ENCODE measurements around the gene TPCN2. TPM values are rescaled to one million over a fixed set of nuclear protein-coding genes. Genes with fewer than 3 reads are reported as not detected.

TPCN2 gene
- total RNA-seq, 3 donors from 2014 or later (not counting 1 experiment from before 2014, with no cell fraction given), result 14.9 to 18.3 (median 18.2) TPM

GRCh38 chr11:69156673-69157155 is 108.0 kb downstream of the TPCN2 start:
- H3K27me3 ChIP-seq (ENCODE audit: control insufficient read depth, insufficient read depth, low read length), result peaks cover 2% of the 10 kb centered on the region

DNA sequence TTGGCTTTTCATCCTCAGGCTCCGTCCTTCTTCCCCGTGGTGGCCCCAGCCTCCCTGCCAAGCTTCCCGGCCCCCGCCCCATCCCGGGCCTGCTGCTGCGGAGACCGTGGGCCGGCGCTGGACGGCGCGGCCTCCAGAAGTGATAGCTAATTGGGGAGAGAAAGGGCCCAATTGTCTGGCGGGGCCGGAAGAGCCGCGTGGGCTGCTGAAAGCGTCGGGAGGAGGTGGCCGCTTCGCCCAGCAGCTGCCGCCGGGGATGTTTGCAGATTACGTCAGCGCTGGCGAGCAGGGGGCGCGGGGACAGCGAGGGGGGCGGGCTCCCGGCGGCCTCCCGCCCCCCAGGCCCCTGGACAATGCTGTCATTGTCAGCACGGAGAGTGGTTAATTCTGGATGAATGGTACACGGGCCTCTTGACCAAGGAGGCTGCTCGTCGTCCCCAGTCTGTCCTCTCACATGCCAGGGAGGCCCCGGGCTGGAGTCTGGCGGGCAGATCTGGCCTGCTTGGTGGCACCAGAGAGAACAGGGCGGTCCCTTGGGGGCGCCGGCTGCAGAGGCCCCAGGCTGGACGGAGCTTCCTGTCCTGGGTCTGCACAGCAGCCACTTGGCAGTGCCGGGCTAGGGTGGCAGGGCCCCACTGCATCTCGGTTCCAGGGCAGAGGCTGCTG is 108.6 kb downstream of the TPCN2 start:
- Histone ChIP-seq H3K9me3 (ENCODE audit: control insufficient read depth, insufficient read depth, low read length) (no peaks in the 10 kb centered on the region), H3K27me3 (ENCODE audit: control insufficient read depth, insufficient read depth, low read length) (peaks cover 2% of the 10 kb centered on the region), H3K4me1 (ENCODE audit: control insufficient read depth, insufficient read depth, low read length) (no peaks in the 10 kb centered on the region), H3K27ac (ENCODE audit: low read length) (no peak overlapping the region), H3K36me3 (ENCODE audit: control insufficient read depth, insufficient read depth, low read length) (no peaks in the 10 kb centered on the region), H3K4me3 (ENCODE audit: low read length) (no peak overlapping the region)
- Mint-ChIP-seq H3K27ac (no peak overlapping the region), H3K9me3 (no peaks in the 10 kb centered on the region), H3K4me1 (no peaks in the 10 kb centered on the region), H3K36me3 (no peaks in the 10 kb centered on the region), H3K27me3 (ENCODE audit: low read depth in 2 of 2) (peaks cover 0 to 4% of the 10 kb centered on the region in 2 donors), H3K4me3 (no peak overlapping the region)
- WGBS (ENCODE audit: insufficient coverage), result 45% methylated on average over 44 of the region's 44 CpGs
- ATAC-seq (no peak), DNase-seq (no peak)
- intact Hi-C loops (cut with micrococcal nuclease), result no loop called here
- TF ChIP-seq, protein P1, sequence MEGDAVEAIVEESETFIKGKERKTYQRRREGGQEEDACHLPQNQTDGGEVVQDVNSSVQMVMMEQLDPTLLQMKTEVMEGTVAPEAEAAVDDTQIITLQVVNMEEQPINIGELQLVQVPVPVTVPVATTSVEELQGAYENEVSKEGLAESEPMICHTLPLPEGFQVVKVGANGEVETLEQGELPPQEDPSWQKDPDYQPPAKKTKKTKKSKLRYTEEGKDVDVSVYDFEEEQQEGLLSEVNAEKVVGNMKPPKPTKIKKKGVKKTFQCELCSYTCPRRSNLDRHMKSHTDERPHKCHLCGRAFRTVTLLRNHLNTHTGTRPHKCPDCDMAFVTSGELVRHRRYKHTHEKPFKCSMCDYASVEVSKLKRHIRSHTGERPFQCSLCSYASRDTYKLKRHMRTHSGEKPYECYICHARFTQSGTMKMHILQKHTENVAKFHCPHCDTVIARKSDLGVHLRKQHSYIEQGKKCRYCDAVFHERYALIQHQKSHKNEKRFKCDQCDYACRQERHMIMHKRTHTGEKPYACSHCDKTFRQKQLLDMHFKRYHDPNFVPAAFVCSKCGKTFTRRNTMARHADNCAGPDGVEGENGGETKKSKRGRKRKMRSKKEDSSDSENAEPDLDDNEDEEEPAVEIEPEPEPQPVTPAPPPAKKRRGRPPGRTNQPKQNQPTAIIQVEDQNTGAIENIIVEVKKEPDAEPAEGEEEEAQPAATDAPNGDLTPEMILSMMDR (IDR thresholded peaks at IDR 0.05), result no peak

More at GRCh38 chr11:69156673-69157155, 108.0 kb downstream of the TPCN2 start:
- H3K27ac Mint-ChIP-seq, result no peak overlapping the region
- WGBS (ENCODE audit: insufficient coverage), result 92% methylated on average over 15 of the region's 15 CpGs
- H3K36me3 Mint-ChIP-seq, result no peaks in the 10 kb centered on the region
- no peaks in the 10 kb centered on the region for H3K9me3 Mint-ChIP-seq
- Histone ChIP-seq H3K27ac (ENCODE audit: low read length) (no peak overlapping the region), H3K4me1 (ENCODE audit: control insufficient read depth, insufficient read depth, low read length) (no peaks in the 10 kb centered on the region), H3K4me3 (ENCODE audit: low read length) (no peak overlapping the region), H3K9me3 (ENCODE audit: control insufficient read depth, insufficient read depth, low read length) (no peaks in the 10 kb centered on the region), H3K36me3 (ENCODE audit: control insufficient read depth, insufficient read depth, low read length) (no peaks in the 10 kb centered on the region)
- ATAC-seq, result no peak
- TF ChIP-seq, protein P1 (IDR thresholded peaks at IDR 0.05), result no peak
- H3K4me1 Mint-ChIP-seq, result no peaks in the 10 kb centered on the region
- no peak for DNase-seq
- intact Hi-C loops (cut with micrococcal nuclease), result no loop called here
- no peak overlapping the region for H3K4me3 Mint-ChIP-seq
- peaks cover 0 to 4% of the 10 kb centered on the region in 2 donors for H3K27me3 Mint-ChIP-seq (ENCODE audit: low read depth in 2 of 2)

DNA sequence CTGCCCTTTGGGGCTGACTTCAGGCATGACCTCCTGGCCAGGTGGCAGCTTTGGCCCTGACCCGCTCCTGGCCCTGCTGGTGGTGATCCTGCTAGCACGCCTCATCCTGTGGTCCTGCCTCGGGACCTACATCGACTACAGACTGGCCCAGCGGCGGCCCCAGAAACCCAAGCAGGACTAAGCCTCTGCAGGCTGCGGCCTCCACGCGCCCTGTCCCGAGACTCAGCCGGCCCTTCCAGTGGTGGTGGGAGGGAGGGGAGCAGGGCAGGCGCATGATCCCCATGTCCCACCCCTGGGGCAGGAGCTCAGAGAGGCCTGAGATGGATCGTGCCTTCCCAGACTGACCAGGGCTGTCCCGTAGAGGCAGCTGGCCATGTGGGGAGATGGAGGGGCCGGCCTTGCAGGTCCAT is 109.1 kb downstream of the TPCN2 start:
- Histone ChIP-seq H3K27ac (ENCODE audit: low read length) (no peak overlapping the region), H3K27me3 (ENCODE audit: control insufficient read depth, insufficient read depth, low read length) (peaks cover 2% of the 10 kb centered on the region), H3K4me1 (ENCODE audit: control insufficient read depth, insufficient read depth, low read length) (no peaks in the 10 kb centered on the region), H3K4me3 (ENCODE audit: low read length) (no peak overlapping the region), H3K36me3 (ENCODE audit: control insufficient read depth, insufficient read depth, low read length) (no peaks in the 10 kb centered on the region), H3K9me3 (ENCODE audit: control insufficient read depth, insufficient read depth, low read length) (no peaks in the 10 kb centered on the region)
- Mint-ChIP-seq H3K4me3 (no peak overlapping the region), H3K4me1 (no peaks in the 10 kb centered on the region), H3K9me3 (peaks cover 0 to 1% of the 10 kb centered on the region in 2 donors), H3K27ac (no peak overlapping the region), H3K27me3 (ENCODE audit: low read depth in 2 of 2) (peaks cover 0 to 8% of the 10 kb centered on the region in 2 donors), H3K36me3 (no peaks in the 10 kb centered on the region)
- WGBS (ENCODE audit: insufficient coverage), result 95% methylated on average over 15 of the region's 15 CpGs
- intact Hi-C loops (cut with micrococcal nuclease), result no loop called here
- no peak for ATAC-seq
- TF ChIP-seq, protein P1 (IDR thresholded peaks at IDR 0.05), result no peak
- no peak for DNase-seq

All from natural killer cell (primary cell).